Measurements from ENCODE around the gene IL1B.

Gene IL1B

GRCh38 chr2:112783187-112783714 lies 53.3 kb downstream of the IL1B start:
- Histone ChIP-seq H3K9me3 (ENCODE audit: control insufficient read depth in 2 of 2, low read length in 2 of 2) (no peaks in the 10 kb centered on the region), H3K9ac (ENCODE audit: low read depth in 1 of 2, low read length in 2 of 2) (no peak overlapping the region), H3K36me3 (ENCODE audit: control insufficient read depth in 2 of 2, insufficient read depth in 2 of 2, low read length in 2 of 2) (no peaks in the 10 kb centered on the region), H3K4me3 (ENCODE audit: low read length in 2 of 2) (no peak overlapping the region), H3K4me1 (ENCODE audit: control insufficient read depth in 2 of 2, insufficient read depth in 2 of 2, low read length in 2 of 2) (no peaks in the 10 kb centered on the region), H3K27ac (ENCODE audit: low read depth in 2 of 2, low read length in 2 of 2) (no peak overlapping the region), H3K27me3 (ENCODE audit: control insufficient read depth in 2 of 2, insufficient read depth in 2 of 2, low read length in 2 of 2) (no peaks in the 10 kb centered on the region)

- H3K36me3 ChIP-seq (ENCODE audit: control insufficient read depth in 2 of 2, insufficient read depth in 2 of 2, low read length in 2 of 2), result no peaks in the 10 kb centered on the region
- H3K27ac ChIP-seq (ENCODE audit: low read depth in 2 of 2, low read length in 2 of 2), result no peak overlapping the region
- no peaks in the 10 kb centered on the region for H3K27me3 ChIP-seq (ENCODE audit: control insufficient read depth in 2 of 2, insufficient read depth in 2 of 2, low read length in 2 of 2)
- no peaks in the 10 kb centered on the region for H3K4me1 ChIP-seq (ENCODE audit: control insufficient read depth in 2 of 2, insufficient read depth in 2 of 2, low read length in 2 of 2)
- no peaks in the 10 kb centered on the region for H3K9me3 ChIP-seq (ENCODE audit: control insufficient read depth in 2 of 2, low read length in 2 of 2)
- H3K4me3 ChIP-seq (ENCODE audit: low read length in 2 of 2), result no peak overlapping the region
- no peak overlapping the region for H3K9ac ChIP-seq (ENCODE audit: low read depth in 1 of 2, low read length in 2 of 2)
These were observed 54.3 kb downstream of the IL1B start for GRCh38 chr2:112782234-112782799.
